Posterior cingulate gyrus (tissue), 11 donors: ENCODE results near the gene PLEKHG4B.

Experiments used
- DNase-seq, 10 donors: peaks; one replicate each; pipeline versions ENCODE4 v3.0.0 to v3.0.0-alpha.2; 2020 to 2021; ENCODE audit warnings: mixed read lengths in 3 of 10
- intact Hi-C: fragments of 100-400 bp; cut with DNase I; formaldehyde crosslinking; loops from one replicate; pipeline ENCODE4 v1.15.1; 2023

PLEKHG4B gene

DNA sequence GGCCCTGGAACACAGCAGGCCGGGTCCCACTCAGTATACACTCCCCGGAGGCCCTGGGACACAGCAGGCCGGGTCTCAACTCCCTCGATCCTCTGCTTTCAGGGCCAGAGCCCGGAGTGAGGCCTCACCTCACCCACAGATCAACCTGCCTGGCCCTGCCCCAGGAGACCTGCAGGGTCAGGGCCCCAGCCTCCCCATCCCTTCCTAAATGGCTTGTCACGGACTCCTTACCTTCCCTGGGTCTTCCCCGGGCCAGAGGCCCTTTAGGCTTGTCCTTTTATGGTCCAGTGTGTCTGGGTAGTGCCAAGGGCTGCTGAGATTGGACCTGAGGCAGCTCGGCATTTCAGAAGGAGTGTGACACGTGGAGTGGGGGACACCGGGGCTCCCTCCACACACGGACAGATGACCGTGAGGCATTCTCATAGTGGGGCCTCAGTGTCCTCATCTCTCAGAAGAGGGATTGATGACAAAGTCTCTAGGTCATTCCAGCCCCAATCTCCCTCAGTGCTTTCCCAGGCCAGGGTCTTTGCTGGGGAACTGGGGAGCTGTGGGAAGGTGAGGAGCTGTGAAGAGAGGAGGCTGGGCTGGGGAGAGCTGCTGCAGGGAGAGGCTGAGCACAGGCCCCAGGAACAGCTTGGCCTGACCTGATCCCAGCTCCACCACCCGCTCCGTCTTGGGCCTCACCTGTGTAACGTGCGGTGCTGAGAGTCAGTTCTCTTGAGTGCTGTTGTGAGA lies 18.0 kb upstream of the PLEKHG4B start:
- intact Hi-C loops, result no loop called here
- DNase-seq, result peak in 1 of 10 donors; percentile 65

DNA sequence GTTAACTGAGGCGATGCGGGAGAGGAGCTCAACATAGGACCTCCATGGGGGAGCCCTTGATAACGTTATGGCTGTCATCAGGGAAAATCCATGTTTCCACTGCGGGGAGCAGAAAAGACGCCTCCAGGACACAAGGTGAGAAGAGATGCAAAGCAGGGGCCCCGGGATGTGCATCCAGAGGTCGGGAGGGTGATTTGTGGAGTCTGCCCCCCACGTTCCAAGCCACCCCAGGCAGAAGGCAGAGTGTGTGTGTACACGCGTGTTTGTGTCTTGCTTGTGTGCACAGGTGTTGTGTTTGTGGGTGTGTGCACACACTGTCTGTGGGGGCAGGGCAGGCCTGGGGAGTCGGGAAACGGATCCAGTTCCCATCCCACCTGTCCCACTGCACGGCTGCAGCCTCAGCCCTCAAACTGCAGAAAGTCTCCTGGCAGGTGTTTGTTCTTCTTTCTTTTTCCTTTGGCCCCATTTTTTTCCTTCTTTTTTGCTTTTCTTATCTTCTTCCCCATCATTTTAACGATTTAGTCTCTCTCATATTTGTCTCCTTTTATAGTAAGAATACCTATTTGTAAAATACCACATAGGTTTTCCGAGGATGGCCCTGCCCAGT lies 17.4 kb upstream of the PLEKHG4B start:
- peak in 2 of 10 donors; percentile 65 to 81 for DNase-seq
- intact Hi-C loops, result no loop called here

DNA sequence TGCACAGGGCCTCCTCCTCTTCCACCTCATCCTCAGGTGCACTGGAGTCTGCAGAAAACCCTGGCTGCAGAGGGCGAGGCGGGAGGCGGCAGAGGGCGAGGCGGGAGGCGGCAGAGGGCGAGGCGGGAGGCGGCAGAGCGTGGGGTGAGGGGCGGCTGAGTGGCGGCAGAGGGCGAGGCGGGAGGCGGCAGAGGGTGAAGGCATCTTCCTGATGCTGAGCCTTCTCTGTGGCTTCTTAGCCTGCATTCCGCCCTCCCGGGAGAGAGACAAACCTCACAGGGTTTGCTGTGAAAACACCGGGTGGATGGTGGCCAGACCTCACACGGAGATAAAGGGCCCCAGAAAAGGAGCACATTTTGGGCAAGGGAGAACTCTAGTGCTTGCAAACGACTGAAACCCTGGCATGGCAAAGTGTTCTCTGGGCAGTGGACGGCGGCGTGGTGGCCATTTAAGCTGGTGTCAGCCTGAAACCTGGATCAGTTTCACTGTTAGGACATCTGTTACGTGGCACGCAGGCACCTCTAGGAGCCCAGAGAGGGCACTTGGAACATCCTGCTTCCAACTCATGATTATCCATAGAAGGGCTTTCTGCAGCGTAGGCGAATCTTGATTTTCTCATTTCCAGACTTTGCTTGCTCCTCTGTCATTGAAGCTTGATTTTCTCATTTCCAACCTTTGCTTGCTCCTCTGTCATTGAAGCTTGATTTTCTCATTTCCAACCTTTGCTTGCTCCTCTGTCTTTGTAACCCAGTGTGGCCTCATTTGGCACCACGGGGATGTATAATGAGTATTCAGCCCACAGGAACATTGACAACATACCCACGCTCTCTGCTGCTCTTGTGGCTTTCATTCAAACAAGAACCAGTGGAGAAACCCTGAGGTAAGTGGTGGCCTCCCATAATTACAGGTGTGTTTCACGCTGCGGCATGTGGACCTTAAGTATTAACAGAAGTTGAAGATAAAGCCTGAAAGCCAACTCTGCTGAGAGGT lies 16.3 kb upstream of the PLEKHG4B start:
- intact Hi-C loops, result no loop called here
- DNase-seq, result peak in 1 of 10 donors; percentile 68

GRCh38 chr5:76358-77169 lies 15.4 kb upstream of the PLEKHG4B start:
- intact Hi-C loops, result no loop called here
- DNase-seq, result no peak

DNA sequence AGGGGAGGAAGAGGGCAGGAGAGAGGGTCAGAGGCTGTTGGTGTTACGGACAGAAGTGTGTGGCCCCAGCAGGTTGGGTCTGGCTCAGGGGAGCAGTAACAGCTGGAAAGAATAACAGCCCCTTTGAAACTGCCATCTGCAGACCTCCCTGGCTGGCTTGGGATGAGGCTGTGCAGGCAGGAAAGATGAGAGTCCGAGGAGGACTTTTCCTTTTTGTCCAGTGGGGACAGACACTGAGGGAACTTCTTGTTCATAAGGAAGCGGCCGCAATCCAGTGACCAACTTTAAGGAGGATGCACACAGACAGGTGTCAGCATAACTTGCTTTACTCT lies 14.8 kb upstream of the PLEKHG4B start:
- intact Hi-C loops, result no loop called here
- DNase-seq, result no peak

DNA sequence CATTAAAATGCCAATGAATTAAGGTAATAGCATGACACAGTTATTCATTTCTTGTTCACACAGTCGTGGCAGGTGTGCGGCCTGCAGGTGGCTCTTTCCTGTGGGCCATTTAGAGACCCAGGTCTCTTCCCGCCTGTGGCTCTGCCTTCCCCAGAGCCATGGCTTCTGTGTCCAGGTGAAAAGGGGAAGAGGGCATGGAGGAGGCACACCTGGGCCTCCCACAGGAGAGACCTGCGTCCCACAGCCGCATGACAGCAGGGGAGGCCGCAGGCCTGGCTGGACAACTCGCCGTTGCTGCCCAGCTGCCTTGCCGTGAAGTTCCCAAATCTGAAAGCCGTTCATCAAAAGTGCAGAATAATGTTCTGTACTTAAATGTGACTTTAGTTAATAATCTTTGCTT lies 14.4 kb upstream of the PLEKHG4B start:
- DNase-seq, result peak in 2 of 10 donors; percentile 62 to 78
- intact Hi-C loops, result no loop called here

- DNase-seq, result peak in 2 of 10 donors; percentile 32 to 80
- intact Hi-C loops, result no loop called here
These were observed 13.8 kb upstream of the PLEKHG4B start for GRCh38 chr5:77957-78804.

DNA sequence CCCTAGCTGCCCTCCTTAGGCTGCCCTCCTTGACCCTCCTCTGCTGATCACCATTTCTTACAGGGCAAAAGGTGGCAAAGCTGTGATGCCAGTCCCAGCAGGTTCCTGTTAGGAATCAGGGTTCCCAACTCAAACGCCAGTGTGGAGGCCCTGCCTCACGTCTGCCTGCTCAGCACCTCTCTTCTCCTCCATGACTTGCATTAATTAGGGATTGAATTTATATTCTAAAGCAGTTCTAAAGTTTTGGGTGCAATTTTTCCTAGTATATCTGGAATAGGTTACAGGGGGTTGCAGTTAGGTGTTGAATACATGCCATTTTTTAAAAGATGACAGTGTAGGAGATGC lies 13.2 kb upstream of the PLEKHG4B start:
- peak in 1 of 10 donors; percentile 54 for DNase-seq
- intact Hi-C loops, result no loop called here

DNA sequence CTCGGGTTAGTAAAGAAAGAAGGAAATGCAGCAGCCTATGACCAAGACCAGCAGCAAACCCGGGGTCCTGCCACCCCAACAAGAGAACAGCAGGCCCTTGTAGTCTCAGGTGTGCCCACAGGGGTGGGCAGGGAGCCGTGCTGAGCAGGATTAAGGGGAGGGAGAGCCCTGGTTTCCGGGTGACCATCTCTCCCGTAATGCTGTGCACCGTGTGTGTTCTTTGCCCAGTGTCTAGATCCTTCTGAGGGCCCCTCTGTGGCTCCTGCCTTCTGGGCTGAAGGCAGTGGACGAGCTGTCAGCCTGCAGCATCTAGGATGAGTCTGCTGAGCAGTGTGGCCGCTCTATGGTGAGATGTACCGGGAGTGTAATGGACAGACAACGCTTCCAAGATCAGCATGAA lies 12.7 kb upstream of the PLEKHG4B start:
- DNase-seq, result peak in 1 of 10 donors; percentile 43
- intact Hi-C loops, result no loop called here

DNA sequence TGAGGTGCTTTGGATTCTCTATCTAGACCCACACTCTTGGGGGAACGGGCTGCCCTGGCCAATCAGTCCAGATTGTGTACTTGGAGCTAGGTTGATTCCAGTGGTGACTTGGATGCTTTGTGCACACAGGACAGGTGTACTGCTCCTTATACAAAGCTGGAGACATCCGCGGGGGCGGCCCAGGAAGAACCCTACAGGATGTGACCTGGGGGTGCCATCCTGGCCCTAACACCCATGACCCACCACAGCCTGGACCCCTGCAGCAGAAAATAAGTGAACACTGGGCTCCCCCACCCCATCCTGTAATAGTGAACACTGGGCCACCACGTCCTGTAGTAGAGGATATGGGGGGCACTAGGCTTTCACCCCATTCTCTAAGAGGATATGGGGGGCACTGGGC lies 12.1 kb upstream of the PLEKHG4B start:
- intact Hi-C loops, result no loop called here
- DNase-seq, result no peak

DNA sequence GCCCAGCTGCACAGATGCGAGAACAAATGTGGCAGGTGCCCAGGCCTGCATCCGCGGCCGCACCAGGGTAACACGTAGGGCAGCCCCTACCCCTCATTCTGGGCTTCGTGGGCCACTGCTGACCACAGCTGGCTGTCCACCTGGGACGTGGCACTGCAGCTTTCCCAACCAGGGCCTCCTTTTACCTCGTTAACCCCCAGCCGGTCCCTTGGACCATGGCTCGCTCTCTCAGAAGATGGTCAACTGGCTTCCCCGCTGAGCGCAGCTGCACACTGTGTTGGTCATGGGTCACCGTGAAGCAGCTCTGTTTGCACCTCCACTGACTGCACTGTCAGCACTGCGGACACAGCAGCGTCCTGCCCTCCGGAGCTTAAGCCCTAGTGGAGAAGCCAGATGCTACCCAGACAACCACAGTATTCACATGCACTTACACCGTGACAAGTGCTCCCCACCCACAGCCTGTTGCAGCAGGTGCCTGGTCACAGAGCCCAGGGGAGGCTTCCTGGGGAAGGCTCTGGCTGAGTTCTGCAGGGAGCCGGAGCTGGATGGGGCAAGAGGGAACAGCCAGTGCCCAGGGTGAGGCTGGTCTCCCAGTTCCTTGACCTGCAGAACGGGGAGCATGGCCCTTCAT lies 10.5 kb upstream of the PLEKHG4B start:
- peak in 1 of 10 donors; percentile 72 for DNase-seq

GRCh38 chr5:82097-82496 lies 9.9 kb upstream of the PLEKHG4B start:
- intact Hi-C loops, result no loop called here
- peak in 1 of 10 donors; percentile 73 for DNase-seq

More for the DNA sequence above, 10.5 kb upstream of the PLEKHG4B start:
- intact Hi-C loops, result no loop called here

DNA sequence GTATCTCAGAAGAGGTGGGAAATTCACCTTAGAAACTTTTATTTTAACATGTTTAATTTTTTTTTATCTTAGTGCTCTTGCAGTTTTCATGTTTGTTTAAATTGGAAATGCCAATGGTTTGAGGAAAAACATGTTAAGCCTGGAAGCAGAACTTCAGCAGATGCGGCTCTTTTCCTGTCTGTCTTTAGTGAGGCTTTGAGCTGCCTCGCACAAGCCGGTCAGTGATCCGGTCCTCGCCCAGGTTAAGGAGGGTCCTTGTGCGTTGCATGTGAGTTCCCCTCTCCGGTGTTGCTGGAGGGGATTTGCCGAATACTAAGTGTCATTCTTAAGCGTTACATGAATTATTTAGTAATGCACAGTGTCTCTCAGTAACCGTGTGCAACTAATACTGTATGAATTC lies 9.4 kb upstream of the PLEKHG4B start:
- peak in 1 of 10 donors; percentile 62 for DNase-seq
- intact Hi-C loops, result no loop called here

DNA sequence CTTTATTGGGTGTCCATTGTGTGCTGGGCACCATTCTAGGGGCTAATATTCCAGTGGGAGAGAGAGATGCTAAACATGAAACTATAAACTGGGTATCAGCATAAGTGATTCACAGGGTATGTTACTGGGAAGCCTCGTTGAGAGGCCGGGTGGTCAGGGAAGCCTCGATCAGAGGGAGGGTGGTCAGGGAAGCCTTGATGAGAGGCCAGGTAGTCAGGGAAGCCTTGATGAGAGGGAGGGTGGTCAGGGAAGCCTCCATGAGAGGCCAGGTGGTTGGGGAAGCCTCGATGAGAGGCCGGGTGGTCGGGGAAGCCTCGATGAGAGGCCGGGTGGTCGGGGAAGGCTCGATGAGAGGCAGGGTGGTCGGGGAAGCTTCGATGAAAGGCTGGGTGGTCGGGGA lies 8.9 kb upstream of the PLEKHG4B start:
- intact Hi-C loops, result no loop called here

GRCh38 chr5:85334-85995 lies 6.5 kb upstream of the PLEKHG4B start:
- peak in 1 of 10 donors; percentile 59 for DNase-seq
- intact Hi-C loops, result no loop called here

More for the DNA sequence above, 8.9 kb upstream of the PLEKHG4B start:
- DNase-seq, result no peak

DNA sequence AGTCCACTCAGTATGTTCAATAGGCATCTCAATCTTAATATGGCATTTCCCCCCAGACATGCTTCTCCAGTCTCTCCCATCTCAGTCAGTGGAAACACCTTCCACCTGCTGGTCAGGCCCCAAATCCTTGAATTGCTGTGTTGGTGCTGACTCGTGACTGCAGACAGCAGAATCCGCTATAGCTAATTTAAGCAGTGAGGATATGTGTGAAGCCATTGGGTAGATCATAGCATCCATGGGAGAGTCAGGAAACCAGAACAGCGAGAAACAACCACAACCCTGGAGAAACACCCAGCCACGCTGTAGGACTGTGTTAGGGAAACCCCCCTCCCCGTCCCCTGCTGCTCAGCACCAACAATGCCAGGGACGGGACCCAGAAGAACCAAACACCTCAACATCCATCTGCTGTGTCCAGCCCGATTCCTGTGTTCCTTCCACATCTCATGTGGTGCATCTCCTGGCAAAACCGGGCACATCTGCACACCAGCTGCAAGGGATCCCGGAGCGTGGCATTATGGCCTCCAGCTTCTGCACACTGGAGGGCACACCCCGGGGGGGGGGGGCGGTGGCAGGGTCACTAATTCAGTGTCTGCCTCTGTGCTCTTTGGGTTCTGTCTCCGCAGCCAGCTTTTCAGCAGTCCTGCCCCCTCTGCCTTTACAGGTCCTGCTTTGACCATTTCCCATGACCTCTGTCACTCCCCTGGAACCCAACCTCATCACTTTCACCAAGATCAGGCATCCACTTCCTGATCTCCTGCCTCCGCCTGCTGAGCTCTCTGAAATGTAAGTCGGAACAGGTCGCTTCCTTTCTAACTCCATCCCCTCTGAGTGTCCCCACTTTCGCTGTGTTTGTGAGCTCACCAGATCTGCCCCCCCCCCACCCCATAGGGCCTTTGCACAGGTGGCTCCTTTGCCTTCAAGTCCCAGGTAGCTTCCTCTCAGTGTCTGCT lies 2.4 kb upstream of the PLEKHG4B start:
- DNase-seq, result no peak
- intact Hi-C loops, result no loop called here
